T47D (cell line): Measurements from ENCODE around the gene KLF9.

ENCODE experiments used
- DNase-seq, 2 experiments: peaks; one replicate each; pipeline versions ENCODE4 v3.0.0 to v3.0.0-alpha.2; 2011 to 2012; ENCODE audit warnings: low read depth in 1 of 2, low spot score in 1 of 2
- JUND ChIP-seq: IDR thresholded peaks from 2 replicates; pipeline ENCODE4 v1.6.1; 2012; ENCODE audit warnings: low read depth
- in situ Hi-C: cut with HindIII; loops from 2 replicates; pipeline ENCODE4 v1.10.0; 2016; ENCODE audit warnings: low sequenced_read_pairs, low pct_unique_long_range_greater_than_20kb

The KLF9 gene

GRCh38 chr9:70439991-70440706 lies 25.7 kb upstream of the KLF9 start:
- in situ Hi-C loops = no loop called here
- no peak for DNase-seq
- no peak for TF ChIP-seq JUND

- DNase-seq = peak in 1 of 2 experiments; percentile 5
- TF ChIP-seq JUND = no peak
- in situ Hi-C loops = no loop called here
Measured at GRCh38 chr9:70438341-70438928, 24.0 kb upstream of the KLF9 start.

- TF ChIP-seq JUND = no peak
- in situ Hi-C loops = no loop called here
- DNase-seq = no peak
Measured at GRCh38 chr9:70435948-70436347, 21.5 kb upstream of the KLF9 start.

- in situ Hi-C loops = no loop called here
- DNase-seq = no peak
- no peak for TF ChIP-seq JUND
Measured at GRCh38 chr9:70429899-70430298, 15.4 kb upstream of the KLF9 start.

- in situ Hi-C loops = no loop called here
Measured at GRCh38 chr9:70428781-70429180, 14.3 kb upstream of the KLF9 start.

GRCh38 chr9:70427161-70427945 lies 12.9 kb upstream of the KLF9 start:
- no peak for TF ChIP-seq JUND
- in situ Hi-C loops = no loop called here
- DNase-seq = peak in 1 of 2 experiments; percentile 29

More at GRCh38 chr9:70428781-70429180, 14.3 kb upstream of the KLF9 start:
- no peak for TF ChIP-seq JUND
- DNase-seq = no peak

- DNase-seq = no peak
- no peak for TF ChIP-seq JUND
- in situ Hi-C loops = no loop called here
Measured at GRCh38 chr9:70425192-70425591, 10.7 kb upstream of the KLF9 start.

GRCh38 chr9:70422371-70423043 lies 8.1 kb upstream of the KLF9 start:
- in situ Hi-C loops = no loop called here
- TF ChIP-seq JUND = no peak
- no peak for DNase-seq

- no peak for TF ChIP-seq JUND
- in situ Hi-C loops = no loop called here
- peak in 1 of 2 experiments; percentile 3 for DNase-seq
Measured at GRCh38 chr9:70421272-70422180, 7.1 kb upstream of the KLF9 start.

- in situ Hi-C loops = no loop called here
- peak in 1 of 2 experiments; percentile 74 for DNase-seq
- no peak for TF ChIP-seq JUND
Measured at GRCh38 chr9:70420441-70421271, 6.2 kb upstream of the KLF9 start.
